ENCODE results near the gene TMEM123. TPM values are rescaled to one million over a fixed set of nuclear protein-coding genes. Genes with fewer than 3 reads are reported as not detected.
A peak's percentile ranks its signal among the peaks of the same experiment; 100 is the strongest.

The TMEM123 gene
- polyA plus RNA-seq, 3 donors, result 68.7 to 368 (median 263) TPM

- no peaks in the 10 kb centered on the region for H3K36me3 ChIP-seq (replicated peaks in 1 of 2; ENCODE audit: control insufficient read depth in 1 of 2, insufficient read depth in 2 of 2, low read length in 2 of 2)
- H2AFZ ChIP-seq (ENCODE audit: insufficient read depth, low read depth, low read length, poor library complexity, severe bottlenecking), result no peak overlapping the region
- intact Hi-C loops (cut with micrococcal nuclease), result loop anchor here (10.0 kb wide), 1 partner anchor 207 kb away; no protein-coding TSS in a partner anchor
- H3K4me3 ChIP-seq (replicated peaks in 1 of 3; ENCODE audit: low read depth in 2 of 3, low read length in 3 of 3), result no peak overlapping the region
- no peak overlapping the region for H3K27ac ChIP-seq (ENCODE audit: low read depth in 1 of 2, low read length in 2 of 2)
- no peaks in the 10 kb centered on the region for H3K27me3 ChIP-seq (ENCODE audit: control insufficient read depth in 2 of 2, insufficient read depth in 2 of 2, low read length in 2 of 2)
- Mint-ChIP-seq H3K36me3 (no peaks in the 10 kb centered on the region), H3K27me3 (ENCODE audit: low read depth in 3 of 3) (peaks cover 0 to 3% (median 3%) of the 10 kb centered on the region in 3 donors), H3K4me3 (no peak overlapping the region), H3K27ac (no peak overlapping the region), H3K4me1 (peaks cover 12% of the 10 kb centered on the region), H3K9me3 (no peaks in the 10 kb centered on the region)
- WGBS (ENCODE audit: insufficient coverage), result no CpG with 5 or more reads among the region's 2 CpGs
- H4K20me1 ChIP-seq (ENCODE audit: insufficient read depth, low read length), result no peaks in the 10 kb centered on the region
- peaks cover 0 to 3% of the 10 kb centered on the region in 2 donors for H3K4me1 ChIP-seq (ENCODE audit: control insufficient read depth in 1 of 2, insufficient read depth in 2 of 2, low read length in 2 of 2)
- H3K9ac ChIP-seq (ENCODE audit: insufficient read depth, low read length, poor library complexity, severe bottlenecking), result no peak overlapping the region
- H3K4me2 ChIP-seq (replicated peaks; ENCODE audit: extremely low read depth, low read length, poor library complexity, severe bottlenecking), result no peak overlapping the region
- no peak for TF ChIP-seq CTCF (IDR thresholded peaks at IDR 0.05)
- H3K9me3 ChIP-seq (replicated peaks in 1 of 2; ENCODE audit: control insufficient read depth in 1 of 2, insufficient read depth in 1 of 2, low read length in 2 of 2), result no peaks in the 10 kb centered on the region
- H3K79me2 ChIP-seq (ENCODE audit: insufficient read depth, low read length), result no peaks in the 10 kb centered on the region
- DNase-seq, result no peak
Observed at GRCh38 chr11:102491969-102492368, 39.4 kb upstream of the TMEM123 start.

GRCh38 chr11:102489186-102490145 is 36.9 kb upstream of the TMEM123 start:
- Mint-ChIP-seq H3K4me1 (peaks cover 12% of the 10 kb centered on the region), H3K4me3 (no peak overlapping the region), H3K27me3 (ENCODE audit: low read depth in 3 of 3) (peaks cover 0 to 3% (median 3%) of the 10 kb centered on the region in 3 donors), H3K36me3 (no peaks in the 10 kb centered on the region), H3K9me3 (peaks cover 0 to 4% (median 0%) of the 10 kb centered on the region in 7 donors), H3K27ac (no peak overlapping the region)
- Histone ChIP-seq H3K4me2 (replicated peaks; ENCODE audit: extremely low read depth, low read length, poor library complexity, severe bottlenecking) (no peak overlapping the region), H3K9ac (ENCODE audit: insufficient read depth, low read length, poor library complexity, severe bottlenecking) (no peak overlapping the region), H3K36me3 (replicated peaks in 1 of 2; ENCODE audit: control insufficient read depth in 1 of 2, insufficient read depth in 2 of 2, low read length in 2 of 2) (no peaks in the 10 kb centered on the region), H3K4me3 (replicated peaks in 1 of 3; ENCODE audit: low read depth in 2 of 3, low read length in 3 of 3) (no peak overlapping the region), H2AFZ (ENCODE audit: insufficient read depth, low read depth, low read length, poor library complexity, severe bottlenecking) (no peak overlapping the region), H3K4me1 (ENCODE audit: control insufficient read depth in 1 of 2, insufficient read depth in 2 of 2, low read length in 2 of 2) (peaks cover 0 to 3% of the 10 kb centered on the region in 2 donors), H4K20me1 (ENCODE audit: insufficient read depth, low read length) (no peaks in the 10 kb centered on the region), H3K27ac (ENCODE audit: low read depth in 1 of 2, low read length in 2 of 2) (no peak overlapping the region), H3K79me2 (ENCODE audit: insufficient read depth, low read length) (no peaks in the 10 kb centered on the region), H3K27me3 (ENCODE audit: control insufficient read depth in 2 of 2, insufficient read depth in 2 of 2, low read length in 2 of 2) (no peaks in the 10 kb centered on the region), H3K9me3 (replicated peaks in 1 of 2; ENCODE audit: control insufficient read depth in 1 of 2, insufficient read depth in 1 of 2, low read length in 2 of 2) (no peaks in the 10 kb centered on the region)
- DNase-seq, result peak in 1 of 3 donors; percentile 11
- intact Hi-C loops (cut with micrococcal nuclease), result loop anchor here (10.0 kb wide), 1 partner anchor 205 kb away; no protein-coding TSS in a partner anchor
- WGBS (ENCODE audit: insufficient coverage), result no CpG with 5 or more reads among the region's 5 CpGs
- no peak for TF ChIP-seq CTCF (IDR thresholded peaks at IDR 0.05)

Measured in CD14-positive monocyte (primary cell).